Testis (tissue), 3 donors: ENCODE measurements around the gene NTMT2. TPM values are rescaled to one million over a fixed set of nuclear protein-coding genes. Genes with fewer than 3 reads are reported as not detected.

Experiments used
- DNase-seq: peaks from one replicate; pipeline ENCODE4 v3.0.0-alpha.2; 2019
- H3K27ac ChIP-seq, 2 donors: fragments of 200-600 bp; sonication (generic); one replicate each; pipeline ENCODE4 v1.5.1; 2019
- H3K27me3 ChIP-seq: fragments of 200-600 bp; sonication (generic); one replicate; pipeline ENCODE4 v1.5.1; 2019
- H3K36me3 ChIP-seq: fragments of 200-600 bp; sonication (generic); one replicate; pipeline ENCODE4 v1.5.1; 2017; ENCODE audit warnings: low read depth; ENCODE audit errors: missing control alignments
- H3K4me1 ChIP-seq: fragments of 200-600 bp; sonication (generic); one replicate; pipeline ENCODE4 v1.5.1; 2019
- H3K4me3 ChIP-seq, 2 donors: fragments of 200-600 bp; sonication (generic); one replicate each; pipeline ENCODE4 v1.5.1; 2017 to 2019
- H3K9me3 ChIP-seq: fragments of 200-600 bp; sonication (generic); one replicate; pipeline ENCODE4 v1.5.1; 2017
- POLR2A ChIP-seq: fragments of 450-650 bp; IDR thresholded peaks from one replicate; pipeline ENCODE4 v1.6.1; 2017; ENCODE audit warnings: antibody characterized with exemption, mild to moderate bottlenecking, moderate library complexity
- WGBS, 2 donors: methylation state at CpG; one replicate each; pipeline ENCODE4 v1.1.5; 2018; 5-methylcytosine and 5-hydroxymethylcytosine counted together
- intact Hi-C: fragments of 100-400 bp; cut with DNase I; formaldehyde crosslinking; loops from one replicate; pipeline ENCODE4 v1.15.1; 2023; ENCODE audit warnings: low total_unique reads
- polyA plus RNA-seq: library from polyadenylated mRNA; stranded (reverse); fragments of 350-450 nt; fragmentation: Illumina TruSeq; extraction: RNeasy Lipid Tissue Mini Kit (QIAGEN cat#74804); gene quantifications from one replicate; pipeline ENCODE4 v1.2.3, GENCODE V29; 2014; ENCODE audit warnings: low read depth, low replicate concordance; ENCODE audit not compliant: insufficient read depth
- total RNA-seq, 2 donors: library from RNA; depleted of rRNA; stranded (reverse); fragments of >200 nt; gene quantifications; one replicate each; pipeline ENCODE4 v1.2.3, GENCODE V29; 2016
- TF ChIP-seq, protein P1 (sequence below), 3 experiments: fragments of 450-650 bp in 2 of 3; fragments of 200-600 bp in 1 of 3; sonication (generic) in 1 of 3; IDR thresholded peaks; one replicate each; pipeline ENCODE4 v1.5.1; 2016 to 2019; ENCODE audit warnings: antibody characterized with exemption in 3 of 3, mild to moderate bottlenecking in 2 of 3, moderate library complexity in 1 of 3

Gene NTMT2
- total and polyA plus RNA-seq, 3 donors from 2014 or later = 1.8 TPM; not detected in 2

DNA sequence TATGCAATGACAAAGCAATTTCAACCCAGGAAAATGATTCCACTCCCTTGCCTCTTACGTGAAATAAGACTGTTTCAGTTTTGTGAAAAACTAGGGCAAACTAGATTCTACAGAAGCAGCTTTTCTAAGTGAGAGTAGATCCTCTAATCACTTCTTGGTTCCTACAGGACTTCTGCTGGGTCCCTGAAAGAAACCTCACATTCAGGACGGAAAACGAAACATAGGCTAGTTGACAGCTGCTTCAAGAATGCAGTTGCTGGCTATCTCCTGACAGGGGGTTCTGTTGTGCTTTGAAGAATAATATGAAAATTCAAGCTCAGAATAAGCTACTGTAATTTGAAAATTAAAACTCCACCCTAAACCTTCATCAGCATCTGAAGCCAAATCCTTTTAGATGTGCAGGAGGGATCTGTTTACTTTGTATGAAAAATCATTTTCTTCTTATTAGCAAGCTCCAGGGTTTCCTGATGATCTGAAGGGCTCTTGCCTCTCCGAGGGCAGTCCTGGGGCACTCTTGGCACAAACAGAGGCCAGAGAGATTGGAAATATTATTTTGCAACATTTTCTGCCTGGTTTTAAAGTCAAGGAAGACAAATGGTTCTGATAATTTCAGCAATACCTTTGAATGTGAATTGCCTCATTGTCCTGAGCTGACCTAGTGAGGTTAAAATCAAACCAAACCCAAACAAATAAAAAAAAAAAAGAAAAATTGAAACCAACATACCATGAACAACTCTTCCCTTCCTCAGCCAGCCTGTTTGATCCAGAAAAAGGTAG is 55.0 kb downstream of the NTMT2 start:
- Histone ChIP-seq H3K27me3 (no peaks in the 10 kb centered on the region), H3K27ac (peak overlapping the region; percentile 53 to 69), H3K4me3 (no peak overlapping the region), H3K9me3 (no peaks in the 10 kb centered on the region), H3K36me3 (no peaks in the 10 kb centered on the region), H3K4me1 (peaks cover 40% of the 10 kb centered on the region)
- intact Hi-C loops = no loop called here
- WGBS, 2 donors = 25 to 35% methylated on average over 4 of the region's 4 CpGs
- DNase-seq = peak; percentile 47
- TF ChIP-seq, protein P1, sequence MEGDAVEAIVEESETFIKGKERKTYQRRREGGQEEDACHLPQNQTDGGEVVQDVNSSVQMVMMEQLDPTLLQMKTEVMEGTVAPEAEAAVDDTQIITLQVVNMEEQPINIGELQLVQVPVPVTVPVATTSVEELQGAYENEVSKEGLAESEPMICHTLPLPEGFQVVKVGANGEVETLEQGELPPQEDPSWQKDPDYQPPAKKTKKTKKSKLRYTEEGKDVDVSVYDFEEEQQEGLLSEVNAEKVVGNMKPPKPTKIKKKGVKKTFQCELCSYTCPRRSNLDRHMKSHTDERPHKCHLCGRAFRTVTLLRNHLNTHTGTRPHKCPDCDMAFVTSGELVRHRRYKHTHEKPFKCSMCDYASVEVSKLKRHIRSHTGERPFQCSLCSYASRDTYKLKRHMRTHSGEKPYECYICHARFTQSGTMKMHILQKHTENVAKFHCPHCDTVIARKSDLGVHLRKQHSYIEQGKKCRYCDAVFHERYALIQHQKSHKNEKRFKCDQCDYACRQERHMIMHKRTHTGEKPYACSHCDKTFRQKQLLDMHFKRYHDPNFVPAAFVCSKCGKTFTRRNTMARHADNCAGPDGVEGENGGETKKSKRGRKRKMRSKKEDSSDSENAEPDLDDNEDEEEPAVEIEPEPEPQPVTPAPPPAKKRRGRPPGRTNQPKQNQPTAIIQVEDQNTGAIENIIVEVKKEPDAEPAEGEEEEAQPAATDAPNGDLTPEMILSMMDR (IDR thresholded peaks at IDR 0.05) = no peak
- TF ChIP-seq POLR2A = no peak

DNA sequence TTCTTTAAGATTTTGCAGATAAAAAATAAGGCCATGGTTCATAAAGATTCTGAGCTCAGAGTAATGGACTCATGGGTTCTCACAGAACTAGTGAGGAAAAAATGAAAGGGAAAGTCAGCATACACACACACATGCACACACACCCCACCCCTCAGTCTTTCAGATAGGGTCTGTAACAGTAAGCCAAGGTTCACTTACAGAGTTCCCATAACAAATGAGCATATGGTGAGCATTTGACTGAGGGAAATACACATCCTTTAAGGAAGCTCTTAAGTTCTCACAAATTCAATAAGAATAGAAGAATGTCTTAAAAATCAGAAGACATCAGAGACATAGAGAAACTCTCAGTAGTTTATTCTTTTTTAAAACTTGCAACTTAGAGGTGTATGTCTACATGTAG is 57.9 kb downstream of the NTMT2 start:
- intact Hi-C loops = no loop called here
- no peaks in the 10 kb centered on the region for H3K27me3 ChIP-seq
- H3K4me3 ChIP-seq = no peak overlapping the region
- no peak overlapping the region for H3K27ac ChIP-seq
- no peak for DNase-seq
- TF ChIP-seq POLR2A = no peak
- TF ChIP-seq, protein P1 (IDR thresholded peaks at IDR 0.05) = no peak
- H3K4me1 ChIP-seq = peaks cover 40% of the 10 kb centered on the region
- H3K9me3 ChIP-seq = no peaks in the 10 kb centered on the region
- no peaks in the 10 kb centered on the region for H3K36me3 ChIP-seq

DNA sequence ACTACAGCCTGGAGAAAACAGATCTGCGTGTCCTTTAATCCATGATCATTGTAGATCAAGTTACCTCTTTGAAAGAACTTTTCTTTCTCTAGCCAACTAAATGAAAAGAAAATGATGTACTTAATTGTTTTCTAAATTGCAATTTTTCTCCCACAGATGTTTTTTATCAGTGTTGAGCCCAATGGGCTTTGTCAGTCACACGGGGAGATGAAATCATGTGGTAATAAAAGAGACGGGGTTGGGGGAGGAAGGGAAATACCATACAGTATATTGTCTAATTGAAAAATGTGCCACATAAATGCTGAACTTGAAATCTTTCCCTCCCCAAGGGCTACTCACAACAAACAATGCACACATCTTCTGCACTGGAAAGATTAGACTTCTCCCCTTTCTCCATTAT is 58.4 kb downstream of the NTMT2 start:
- intact Hi-C loops = no loop called here

DNA sequence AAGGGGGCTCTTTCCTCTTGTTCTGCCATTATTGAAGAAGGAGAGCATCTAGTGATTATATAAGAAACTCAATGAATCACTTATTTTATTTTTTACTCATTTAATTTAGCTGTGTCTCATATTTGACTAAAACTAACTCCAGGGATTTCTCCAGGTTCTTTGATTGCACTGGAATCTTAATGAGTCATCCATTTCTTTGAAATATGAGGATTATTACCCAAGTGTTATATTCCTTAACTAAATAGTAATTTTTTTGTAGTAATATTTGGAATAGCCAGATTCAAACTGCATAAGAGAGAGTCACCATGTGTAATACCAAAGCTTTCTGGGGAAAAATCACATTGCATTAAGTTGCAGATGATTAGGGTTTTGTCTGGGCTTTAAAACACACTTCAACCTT is 59.5 kb downstream of the NTMT2 start:
- Histone ChIP-seq H3K27ac (no peak overlapping the region), H3K9me3 (no peaks in the 10 kb centered on the region), H3K27me3 (no peaks in the 10 kb centered on the region), H3K4me3 (no peak overlapping the region), H3K36me3 (no peaks in the 10 kb centered on the region), H3K4me1 (peaks cover 32% of the 10 kb centered on the region)
- intact Hi-C loops = no loop called here
- DNase-seq = no peak
- TF ChIP-seq POLR2A = no peak
- TF ChIP-seq, protein P1 (IDR thresholded peaks at IDR 0.05) = no peak

More for the DNA sequence above, 58.4 kb downstream of the NTMT2 start:
- no peak overlapping the region for H3K4me3 ChIP-seq
- TF ChIP-seq, protein P1 (IDR thresholded peaks at IDR 0.05) = no peak
- no peak for TF ChIP-seq POLR2A
- no peak overlapping the region for H3K27ac ChIP-seq
- no peaks in the 10 kb centered on the region for H3K27me3 ChIP-seq
- H3K36me3 ChIP-seq = no peaks in the 10 kb centered on the region
- WGBS, 2 donors = 33 to 58% methylated on average over 3 of the region's 3 CpGs
- no peaks in the 10 kb centered on the region for H3K9me3 ChIP-seq
- peaks cover 40% of the 10 kb centered on the region for H3K4me1 ChIP-seq
- no peak for DNase-seq

DNA sequence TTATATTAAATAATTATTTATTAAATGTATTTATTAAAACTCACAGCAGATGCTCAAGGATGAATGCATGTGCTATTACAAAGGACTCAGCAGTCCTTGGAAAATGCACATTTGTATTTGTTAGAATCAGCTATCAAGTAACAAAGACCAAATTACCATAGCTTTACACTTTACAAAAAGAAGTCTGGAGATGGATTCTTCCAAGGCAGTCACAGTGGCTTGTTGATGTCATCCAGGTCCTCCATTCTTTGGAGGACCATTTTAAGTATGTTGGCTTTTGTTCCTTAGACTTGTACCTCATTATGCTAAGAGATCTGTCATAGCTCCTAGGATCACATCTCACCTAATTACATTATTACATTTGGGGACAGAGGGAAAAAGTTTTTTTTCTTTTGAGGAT is 63.4 kb downstream of the NTMT2 start:
- DNase-seq = no peak
- intact Hi-C loops = no loop called here
- no peaks in the 10 kb centered on the region for H3K9me3 ChIP-seq
- H3K4me1 ChIP-seq = peaks cover 18% of the 10 kb centered on the region
- TF ChIP-seq POLR2A = no peak
- TF ChIP-seq, protein P1 (IDR thresholded peaks at IDR 0.05) = no peak
- no peak overlapping the region for H3K27ac ChIP-seq
- H3K4me3 ChIP-seq = no peak overlapping the region
- no peaks in the 10 kb centered on the region for H3K27me3 ChIP-seq
- H3K36me3 ChIP-seq = no peaks in the 10 kb centered on the region
